Measurements from ENCODE around the gene LRBA. TPM values are rescaled to one million over a fixed set of nuclear protein-coding genes. Genes with fewer than 3 reads are reported as not detected.

LRBA gene
- total and polyA plus RNA-seq, 8 donors: 43.3 to 62.5 (median 52.3) TPM

GRCh38 chr4:150384249-150384648, 630.8 kb downstream of the LRBA start:
- Histone ChIP-seq H3K9me3 (no peaks in the 10 kb centered on the region), H3K27me3 (no peaks in the 10 kb centered on the region), H3K4me3 (no peak overlapping the region), H3K36me3 (no peaks in the 10 kb centered on the region), H3K27ac (no peak overlapping the region), H3K4me1 (no peaks in the 10 kb centered on the region)
- intact Hi-C loops (cut with DNase I): no loop called here
- no peak for TF ChIP-seq CTCF (IDR thresholded peaks at IDR 0.05)
- no peak for ATAC-seq
- no peak for DNase-seq

GRCh38 chr4:150382028-150382427, 633.1 kb downstream of the LRBA start:
- ATAC-seq: no peak

GRCh38 chr4:150381609-150382008, 633.5 kb downstream of the LRBA start:
- intact Hi-C loops (cut with DNase I): no loop called here
- no peak overlapping the region for H3K4me3 ChIP-seq
- no peaks in the 10 kb centered on the region for H3K9me3 ChIP-seq
- no peak overlapping the region for H3K27ac ChIP-seq
- H3K27me3 ChIP-seq: no peaks in the 10 kb centered on the region
- ATAC-seq: no peak
- TF ChIP-seq CTCF (IDR thresholded peaks at IDR 0.05): no peak
- no peaks in the 10 kb centered on the region for H3K4me1 ChIP-seq
- H3K36me3 ChIP-seq: no peaks in the 10 kb centered on the region
- DNase-seq: no peak

More at GRCh38 chr4:150382028-150382427, 633.1 kb downstream of the LRBA start:
- DNase-seq: no peak
- TF ChIP-seq CTCF (IDR thresholded peaks at IDR 0.05): no peak
- no peaks in the 10 kb centered on the region for H3K36me3 ChIP-seq
- H3K4me1 ChIP-seq: no peaks in the 10 kb centered on the region
- H3K9me3 ChIP-seq: no peaks in the 10 kb centered on the region
- no peak overlapping the region for H3K27ac ChIP-seq
- intact Hi-C loops (cut with DNase I): no loop called here
- no peaks in the 10 kb centered on the region for H3K27me3 ChIP-seq
- no peak overlapping the region for H3K4me3 ChIP-seq

GRCh38 chr4:150381036-150381435, 634.0 kb downstream of the LRBA start:
- DNase-seq (no peak), ATAC-seq (no peak)
- no peak for TF ChIP-seq CTCF (IDR thresholded peaks at IDR 0.05)
- no peaks in the 10 kb centered on the region for H3K27me3 ChIP-seq
- H3K27ac ChIP-seq: no peak overlapping the region
- no peaks in the 10 kb centered on the region for H3K9me3 ChIP-seq
- intact Hi-C loops (cut with DNase I): no loop called here
- H3K4me1 ChIP-seq: no peaks in the 10 kb centered on the region
- H3K4me3 ChIP-seq: no peak overlapping the region
- no peaks in the 10 kb centered on the region for H3K36me3 ChIP-seq

DNA sequence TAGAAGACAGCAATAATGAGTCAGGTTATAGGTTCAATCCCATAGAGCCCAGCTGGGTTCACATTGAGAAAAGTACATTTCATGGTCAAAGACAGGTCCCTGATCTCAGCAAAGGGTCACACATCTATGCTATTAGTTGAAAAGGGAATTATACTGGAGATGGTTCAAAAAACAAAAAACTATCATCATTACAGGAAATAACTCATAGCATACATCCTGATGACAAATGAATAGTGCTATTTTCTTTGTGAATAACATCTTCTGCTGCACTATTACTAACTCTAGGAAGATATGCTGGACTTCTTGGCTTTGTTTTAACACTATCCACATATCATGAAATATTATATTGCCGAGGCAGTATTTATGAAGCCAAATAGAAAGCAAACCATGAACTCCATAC, 635.6 kb downstream of the LRBA start:
- intact Hi-C loops (cut with DNase I): no loop called here
- no peak for ATAC-seq
- no peak for DNase-seq
- TF ChIP-seq CTCF (IDR thresholded peaks at IDR 0.05): no peak
- no peaks in the 10 kb centered on the region for H3K27me3 ChIP-seq
- H3K4me3 ChIP-seq: no peak overlapping the region
- no peaks in the 10 kb centered on the region for H3K9me3 ChIP-seq
- H3K36me3 ChIP-seq: no peaks in the 10 kb centered on the region
- H3K4me1 ChIP-seq: no peaks in the 10 kb centered on the region
- no peak overlapping the region for H3K27ac ChIP-seq
